Ishikawa (cell line): Measurements from ENCODE around the gene CAMTA1.

ENCODE experiments used
- CREB1 ChIP-seq: IDR thresholded peaks from 2 replicates; pipeline ENCODE4 v1.6.1; 2012; ENCODE audit warnings: low read depth
- EP300 ChIP-seq: IDR thresholded peaks from 2 replicates; pipeline ENCODE4 v1.6.1; 2012; ENCODE audit warnings: borderline replicate concordance
- FOXM1 ChIP-seq: IDR thresholded peaks from 2 replicates; pipeline ENCODE4 v1.6.1; 2012; ENCODE audit warnings: low read depth, borderline replicate concordance
- TAF1 ChIP-seq: IDR thresholded peaks from 2 replicates; pipeline ENCODE4 v1.6.1; 2012; ENCODE audit warnings: low read depth, mild to moderate bottlenecking
- TCF12 ChIP-seq: IDR thresholded peaks from 2 replicates; pipeline ENCODE4 v1.6.1; 2012; ENCODE audit warnings: low read depth
- YY1 ChIP-seq: IDR thresholded peaks from 2 replicates; pipeline ENCODE4 v1.6.1; 2012; ENCODE audit warnings: low read depth
- TF ChIP-seq, protein P1 (sequence below): IDR thresholded peaks from 2 replicates; pipeline ENCODE4 v1.6.1; 2012
- TF ChIP-seq, protein P2 (sequence below): IDR thresholded peaks from 2 replicates; pipeline ENCODE4 v1.6.1; 2012; ENCODE audit warnings: low read depth, mild to moderate bottlenecking

DNA sequence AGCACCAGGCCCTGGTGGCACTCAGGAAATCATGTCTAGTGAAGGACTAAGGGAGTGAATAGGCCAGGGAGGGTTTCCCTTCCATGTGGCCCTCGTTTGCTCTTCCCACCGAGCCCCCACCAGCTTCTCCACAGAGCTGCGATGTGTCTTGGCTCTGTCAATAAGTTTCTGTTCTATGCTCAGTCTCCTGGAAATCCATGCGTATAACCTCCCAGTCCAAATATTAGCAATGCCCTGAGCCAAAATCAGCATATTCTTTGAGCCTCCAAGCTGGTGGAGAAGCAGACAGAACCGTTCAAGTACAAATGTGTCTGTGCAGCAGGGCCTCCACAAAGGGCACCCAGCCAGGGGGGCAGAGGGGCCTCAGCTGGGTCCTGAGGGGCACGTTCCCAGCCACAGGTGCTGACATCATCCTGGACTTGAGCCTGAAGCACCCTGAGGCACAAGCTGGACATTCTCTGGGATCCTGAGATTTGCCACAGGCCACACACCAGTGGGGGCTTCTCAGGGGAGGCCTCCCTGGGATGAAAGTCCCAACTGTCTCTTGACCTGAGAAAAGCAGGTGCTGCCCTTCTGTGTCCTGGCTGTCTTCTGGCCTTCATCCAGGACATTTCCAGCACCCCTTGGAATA lies 635.3 kb downstream of the CAMTA1 start:
- no peak for TF ChIP-seq EP300
- no peak for TF ChIP-seq TCF12
- TF ChIP-seq YY1: no peak
- TF ChIP-seq TAF1: no peak
- TF ChIP-seq, protein P1, sequence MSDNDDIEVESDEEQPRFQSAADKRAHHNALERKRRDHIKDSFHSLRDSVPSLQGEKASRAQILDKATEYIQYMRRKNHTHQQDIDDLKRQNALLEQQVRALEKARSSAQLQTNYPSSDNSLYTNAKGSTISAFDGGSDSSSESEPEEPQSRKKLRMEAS: no peak
- no peak for TF ChIP-seq CREB1
- TF ChIP-seq, protein P2, sequence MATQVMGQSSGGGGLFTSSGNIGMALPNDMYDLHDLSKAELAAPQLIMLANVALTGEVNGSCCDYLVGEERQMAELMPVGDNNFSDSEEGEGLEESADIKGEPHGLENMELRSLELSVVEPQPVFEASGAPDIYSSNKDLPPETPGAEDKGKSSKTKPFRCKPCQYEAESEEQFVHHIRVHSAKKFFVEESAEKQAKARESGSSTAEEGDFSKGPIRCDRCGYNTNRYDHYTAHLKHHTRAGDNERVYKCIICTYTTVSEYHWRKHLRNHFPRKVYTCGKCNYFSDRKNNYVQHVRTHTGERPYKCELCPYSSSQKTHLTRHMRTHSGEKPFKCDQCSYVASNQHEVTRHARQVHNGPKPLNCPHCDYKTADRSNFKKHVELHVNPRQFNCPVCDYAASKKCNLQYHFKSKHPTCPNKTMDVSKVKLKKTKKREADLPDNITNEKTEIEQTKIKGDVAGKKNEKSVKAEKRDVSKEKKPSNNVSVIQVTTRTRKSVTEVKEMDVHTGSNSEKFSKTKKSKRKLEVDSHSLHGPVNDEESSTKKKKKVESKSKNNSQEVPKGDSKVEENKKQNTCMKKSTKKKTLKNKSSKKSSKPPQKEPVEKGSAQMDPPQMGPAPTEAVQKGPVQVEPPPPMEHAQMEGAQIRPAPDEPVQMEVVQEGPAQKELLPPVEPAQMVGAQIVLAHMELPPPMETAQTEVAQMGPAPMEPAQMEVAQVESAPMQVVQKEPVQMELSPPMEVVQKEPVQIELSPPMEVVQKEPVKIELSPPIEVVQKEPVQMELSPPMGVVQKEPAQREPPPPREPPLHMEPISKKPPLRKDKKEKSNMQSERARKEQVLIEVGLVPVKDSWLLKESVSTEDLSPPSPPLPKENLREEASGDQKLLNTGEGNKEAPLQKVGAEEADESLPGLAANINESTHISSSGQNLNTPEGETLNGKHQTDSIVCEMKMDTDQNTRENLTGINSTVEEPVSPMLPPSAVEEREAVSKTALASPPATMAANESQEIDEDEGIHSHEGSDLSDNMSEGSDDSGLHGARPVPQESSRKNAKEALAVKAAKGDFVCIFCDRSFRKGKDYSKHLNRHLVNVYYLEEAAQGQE: no peak
- TF ChIP-seq FOXM1: no peak
